ENCODE measurements around the gene CACNA1I.

CACNA1I gene

GRCh38 chr22:39534092-39534506 lies 36.5 kb upstream of the CACNA1I start:
- H3K27ac ChIP-seq, result 0 out of 2 replicates have a peak overlapping the region, but pooled peaks have one; percentile 23
- no peak for TF ChIP-seq POLR2AphosphoS5 (IDR thresholded peaks at IDR 0.05; ENCODE audit: borderline replicate concordance, low read depth, low read length)
- TF ChIP-seq FOXP2 (optimal IDR thresholded peaks at IDR 0.05; ENCODE audit: control extremely low read depth, extremely low read length, insufficient read depth), result no peak
- TF ChIP-seq EZH2 (IDR thresholded peaks at IDR 0.05), result no peak
- no peak overlapping the region for H3K4me3 ChIP-seq
- no peaks in the 10 kb centered on the region for H3K9me3 ChIP-seq (ENCODE audit: low read depth, low read length)
- H3K9ac ChIP-seq (ENCODE audit: insufficient read length), result no peak overlapping the region
- H3K36me3 ChIP-seq (ENCODE audit: insufficient read depth, low read length), result peaks cover 17% of the 10 kb centered on the region
- no peak for DNase-seq (ENCODE audit: low read depth, low spot score)

DNA sequence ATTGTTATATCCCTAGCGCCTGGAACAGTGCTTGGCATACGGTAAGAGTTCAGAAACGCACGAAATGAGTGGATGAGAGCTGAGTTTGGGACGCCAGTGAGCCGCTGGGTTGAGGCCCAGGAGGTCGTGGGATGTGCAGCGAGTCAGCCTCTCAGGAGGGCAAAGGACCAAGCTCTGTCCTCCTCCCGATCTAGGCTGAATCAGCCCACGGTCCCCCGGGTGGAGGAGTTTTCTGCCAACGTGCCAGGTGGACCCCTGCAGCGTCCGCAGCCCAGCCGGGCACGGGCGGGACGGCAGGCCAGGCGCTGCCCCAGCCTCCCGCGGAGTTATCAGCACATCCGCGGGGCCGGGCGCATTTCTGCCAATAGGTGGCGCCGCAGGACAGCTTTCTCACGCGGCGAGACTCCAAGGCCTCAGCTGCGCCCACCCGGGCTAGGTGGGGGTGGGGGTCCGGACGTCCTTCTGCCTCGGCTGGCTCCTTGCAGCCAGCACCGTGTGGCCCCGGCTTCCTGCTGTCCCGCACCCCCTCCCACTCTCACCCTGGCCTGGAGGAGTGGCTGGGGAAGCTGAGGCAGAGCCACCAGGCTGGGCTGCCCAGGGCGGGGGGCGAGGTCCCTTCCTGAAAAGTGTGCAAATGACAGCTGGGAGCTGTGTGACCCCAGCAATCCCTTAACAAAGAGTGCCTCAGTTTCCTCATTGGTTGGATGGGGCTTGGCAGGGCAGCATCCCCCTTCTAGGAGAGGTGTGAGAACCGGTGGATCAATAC lies 35.8 kb upstream of the CACNA1I start:
- no peak overlapping the region for H3K9ac ChIP-seq (ENCODE audit: insufficient read length)

DNA sequence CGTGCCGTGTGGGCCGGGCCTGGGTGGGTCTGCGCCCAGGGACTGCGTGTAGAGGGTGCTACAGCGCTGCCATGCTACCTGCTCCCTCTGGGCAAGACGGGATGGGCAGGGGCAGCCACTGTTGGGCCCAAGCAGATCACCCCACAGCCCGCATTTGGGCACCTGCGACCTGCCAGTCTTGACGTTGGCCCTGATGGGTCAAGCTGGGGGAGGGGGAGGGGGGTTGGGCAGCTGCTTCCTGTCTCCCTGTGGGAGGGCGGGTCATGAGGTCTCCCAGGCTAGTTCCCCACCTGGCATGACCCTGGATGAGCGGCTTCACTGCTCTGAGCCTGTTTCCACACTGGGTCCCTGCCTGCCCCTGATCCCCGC lies 35.2 kb upstream of the CACNA1I start:
- no peak for DNase-seq (ENCODE audit: low read depth, low spot score)
- H3K4me3 ChIP-seq, result no peak overlapping the region; the same call in 1 of the 2 replicates
- no peak overlapping the region for H3K9ac ChIP-seq (ENCODE audit: insufficient read length)
- H3K36me3 ChIP-seq (ENCODE audit: insufficient read depth, low read length), result peaks cover 7% of the 10 kb centered on the region; the same call in 1 of the 2 replicates
- no peaks in the 10 kb centered on the region for H3K9me3 ChIP-seq (ENCODE audit: low read depth, low read length)
- TF ChIP-seq POLR2AphosphoS5 (IDR thresholded peaks at IDR 0.05; ENCODE audit: borderline replicate concordance, low read depth, low read length), result no peak
- TF ChIP-seq FOXP2 (optimal IDR thresholded peaks at IDR 0.05; ENCODE audit: control extremely low read depth, extremely low read length, insufficient read depth), result no peak
- TF ChIP-seq EZH2 (IDR thresholded peaks at IDR 0.05), result no peak
- no peak overlapping the region for H3K27ac ChIP-seq

More for the DNA sequence above, 35.8 kb upstream of the CACNA1I start:
- H3K36me3 ChIP-seq (ENCODE audit: insufficient read depth, low read length), result peaks cover 12% of the 10 kb centered on the region; the same call in 1 of the 2 replicates
- no peaks in the 10 kb centered on the region for H3K9me3 ChIP-seq (ENCODE audit: low read depth, low read length)
- no peak for DNase-seq (ENCODE audit: low read depth, low spot score)
- TF ChIP-seq POLR2AphosphoS5 (IDR thresholded peaks at IDR 0.05; ENCODE audit: borderline replicate concordance, low read depth, low read length) (no peak), EZH2 (IDR thresholded peaks at IDR 0.05) (no peak), FOXP2 (optimal IDR thresholded peaks at IDR 0.05; ENCODE audit: control extremely low read depth, extremely low read length, insufficient read depth) (no peak)
- H3K4me3 ChIP-seq, result peak overlapping the region; percentile 66
- H3K27ac ChIP-seq, result 0 out of 2 replicates have a peak overlapping the region, but pooled peaks have one; percentile 23

DNA sequence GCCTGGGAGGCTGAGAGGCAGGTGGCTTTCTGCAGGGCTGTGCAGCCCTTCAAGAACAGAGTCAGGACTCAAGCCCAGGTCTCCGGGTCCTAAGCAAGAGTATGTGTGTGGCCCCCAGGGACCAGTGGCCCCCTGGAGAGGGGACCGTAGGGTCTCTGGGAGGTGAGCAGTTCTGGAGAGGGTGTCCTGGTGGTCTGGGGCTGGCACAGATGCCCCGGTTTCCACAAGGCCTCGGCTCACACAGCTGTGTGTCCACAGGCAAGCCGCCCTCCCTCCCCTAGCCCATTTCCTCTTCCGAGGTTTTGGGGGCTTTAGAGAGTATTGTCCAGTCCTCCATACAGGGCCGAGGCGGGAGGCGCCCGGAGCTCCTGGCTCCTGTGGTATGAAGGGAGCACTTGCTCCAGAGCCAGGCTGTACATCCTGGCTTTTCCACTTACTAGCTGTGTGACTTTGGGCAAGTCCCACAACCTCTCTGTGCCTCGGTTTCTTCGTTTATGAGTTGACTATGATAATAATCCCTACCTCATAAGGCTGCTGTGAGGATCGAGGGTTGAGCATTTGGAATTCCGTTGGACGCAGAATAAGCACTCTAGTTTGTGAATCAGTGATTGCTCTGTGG lies 34.6 kb upstream of the CACNA1I start:
- TF ChIP-seq POLR2AphosphoS5 (IDR thresholded peaks at IDR 0.05; ENCODE audit: borderline replicate concordance, low read depth, low read length), result no peak
- TF ChIP-seq FOXP2 (optimal IDR thresholded peaks at IDR 0.05; ENCODE audit: control extremely low read depth, extremely low read length, insufficient read depth), result no peak
- TF ChIP-seq EZH2 (IDR thresholded peaks at IDR 0.05), result no peak
- no peaks in the 10 kb centered on the region for H3K9me3 ChIP-seq (ENCODE audit: low read depth, low read length)
- no peak overlapping the region for H3K9ac ChIP-seq (ENCODE audit: insufficient read length)
- H3K4me3 ChIP-seq, result no peak overlapping the region
- peaks cover 2% of the 10 kb centered on the region; the same call in 1 of the 2 replicates for H3K36me3 ChIP-seq (ENCODE audit: insufficient read depth, low read length)
- no peak overlapping the region for H3K27ac ChIP-seq
- DNase-seq (ENCODE audit: low read depth, low spot score), result no peak

- TF ChIP-seq FOXP2 (optimal IDR thresholded peaks at IDR 0.05; ENCODE audit: control extremely low read depth, extremely low read length, insufficient read depth) (no peak), POLR2AphosphoS5 (IDR thresholded peaks at IDR 0.05; ENCODE audit: borderline replicate concordance, low read depth, low read length) (no peak), EZH2 (IDR thresholded peaks at IDR 0.05) (no peak)
- no peak overlapping the region for H3K4me3 ChIP-seq
Measured at GRCh38 chr22:39536711-39537110, 33.8 kb upstream of the CACNA1I start.

GRCh38 chr22:39537975-39538374 lies 32.6 kb upstream of the CACNA1I start:
- no peaks in the 10 kb centered on the region for H3K9me3 ChIP-seq (ENCODE audit: low read depth, low read length)
- TF ChIP-seq POLR2AphosphoS5 (IDR thresholded peaks at IDR 0.05; ENCODE audit: borderline replicate concordance, low read depth, low read length) (no peak), FOXP2 (optimal IDR thresholded peaks at IDR 0.05; ENCODE audit: control extremely low read depth, extremely low read length, insufficient read depth) (no peak), EZH2 (IDR thresholded peaks at IDR 0.05) (no peak)

More at GRCh38 chr22:39536711-39537110, 33.8 kb upstream of the CACNA1I start:
- no peak overlapping the region for H3K9ac ChIP-seq (ENCODE audit: insufficient read length)
- no peak for DNase-seq (ENCODE audit: low read depth, low spot score)
- H3K9me3 ChIP-seq (ENCODE audit: low read depth, low read length), result no peaks in the 10 kb centered on the region
- H3K36me3 ChIP-seq (ENCODE audit: insufficient read depth, low read length), result no peaks in the 10 kb centered on the region
- 0 out of 2 replicates have a peak overlapping the region, but pooled peaks have one; percentile 13 for H3K27ac ChIP-seq

DNA sequence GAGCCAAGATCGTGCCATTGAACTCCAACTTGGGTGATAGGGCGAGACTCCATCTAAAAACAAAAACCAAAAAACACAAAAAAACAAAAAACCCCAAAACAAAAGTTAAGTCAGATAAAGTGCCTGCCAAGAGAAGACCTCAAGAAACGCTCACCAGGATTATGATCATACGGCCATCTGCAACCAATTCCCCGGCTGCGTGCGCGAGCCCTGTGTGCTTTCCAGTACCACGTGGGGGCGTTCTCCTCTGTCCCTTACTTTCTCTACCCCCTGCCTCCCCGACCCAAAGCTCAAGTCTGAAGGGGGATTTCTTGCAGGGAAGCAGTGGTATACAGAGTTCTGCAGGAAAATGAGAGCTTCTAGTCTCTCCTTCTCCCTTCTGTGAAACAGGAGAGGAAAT lies 27.5 kb upstream of the CACNA1I start:
- no peak for TF ChIP-seq POLR2AphosphoS5 (IDR thresholded peaks at IDR 0.05; ENCODE audit: borderline replicate concordance, low read depth, low read length)
- H3K9me3 ChIP-seq (ENCODE audit: low read depth, low read length), result no peaks in the 10 kb centered on the region
- no peak overlapping the region for H3K4me3 ChIP-seq
- no peak for DNase-seq (ENCODE audit: low read depth, low spot score)
- no peak overlapping the region for H3K9ac ChIP-seq (ENCODE audit: insufficient read length)
- H3K27ac ChIP-seq, result no peak overlapping the region
- H3K36me3 ChIP-seq (ENCODE audit: insufficient read depth, low read length), result no peaks in the 10 kb centered on the region

More at GRCh38 chr22:39537975-39538374, 32.6 kb upstream of the CACNA1I start:
- Histone ChIP-seq H3K36me3 (ENCODE audit: insufficient read depth, low read length) (no peaks in the 10 kb centered on the region), H3K4me3 (no peak overlapping the region), H3K27ac (no peak overlapping the region), H3K9ac (ENCODE audit: insufficient read length) (no peak overlapping the region)
- DNase-seq (ENCODE audit: low read depth, low spot score), result no peak

Measured in SK-N-MC (cell line).